ENCODE data around the gene CNTNAP3. TPM values are rescaled to one million over a fixed set of nuclear protein-coding genes. Genes with fewer than 3 reads are reported as not detected.
"Not testable (repeated sequence)": the region's sequence is repeated elsewhere in the genome, so short reads cannot be mapped to it uniquely, and the experiment has no call there.

Gene CNTNAP3
- total and polyA plus RNA-seq, 10 of the 15 experiments (the other 5 are each of a cell fraction or from before 2014, with no cell fraction given) = 0.04 to 0.13 (median 0.06) TPM; not detected in 7

DNA sequence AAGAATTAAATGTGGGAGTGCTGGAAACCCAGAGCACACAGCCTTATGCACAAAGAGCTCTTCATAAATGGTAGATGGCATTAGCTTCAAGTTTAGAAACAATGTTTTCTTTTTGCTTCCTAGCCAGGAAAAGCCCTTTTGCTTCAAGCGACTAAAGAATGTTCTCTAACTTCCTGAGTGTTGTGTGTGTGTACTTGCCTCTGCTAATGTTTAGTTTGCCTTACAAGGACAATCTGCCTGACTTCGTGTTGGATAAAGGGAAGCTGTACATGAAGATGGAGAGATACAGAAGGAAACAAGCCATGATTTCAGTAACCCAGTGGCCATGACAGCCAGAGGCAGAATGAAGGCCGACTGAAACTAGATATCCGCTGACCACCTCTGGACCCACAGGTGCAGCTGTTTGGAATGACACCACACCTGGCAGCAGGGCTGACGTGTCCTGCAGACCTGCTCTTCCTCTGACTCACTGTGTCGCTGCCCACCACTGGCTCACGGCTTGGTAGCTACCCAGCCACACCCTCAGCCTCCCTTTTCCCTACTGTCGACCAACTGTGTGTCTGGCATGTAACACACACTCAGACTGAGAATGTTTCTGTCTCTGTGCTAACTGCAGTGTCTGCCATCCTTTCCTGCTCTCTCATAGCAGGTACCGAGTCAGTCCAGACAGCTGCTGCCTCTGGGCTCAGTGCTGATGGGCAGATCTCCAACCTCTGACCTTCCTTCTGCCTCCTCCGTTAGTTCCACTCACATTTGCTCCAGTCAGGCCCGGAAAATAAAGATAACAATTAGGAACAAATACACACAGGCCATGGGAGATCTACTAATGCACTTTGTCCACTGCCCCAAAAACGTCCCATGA is 55.6 kb downstream of the CNTNAP3 start:
- H3K36me3 ChIP-seq (ENCODE audit: control insufficient read depth in 2 of 2, insufficient read depth in 2 of 2, low read length in 1 of 2); BruUV-seq (replicated peaks); H3K27me3 ChIP-seq (replicated peaks in 1 of 2; ENCODE audit: control insufficient read depth in 2 of 2, insufficient read depth in 2 of 2, low read length in 1 of 2); CTCF ChIA-PET; intact Hi-C loops (cut with micrococcal nuclease; ENCODE audit: unreplicated experiment); H3K4me1 ChIP-seq (ENCODE audit: control insufficient read depth, insufficient read depth, low read length); H4K20me1 ChIP-seq (ENCODE audit: control insufficient read depth, insufficient read depth); DNase-seq (ENCODE audit: low read depth, low spot score); H3K9me3 ChIP-seq (replicated peaks; ENCODE audit: control insufficient read depth, insufficient read depth, low read length); H3K9ac ChIP-seq (ENCODE audit: control insufficient read depth, insufficient read depth, low read length); H3K79me2 ChIP-seq (ENCODE audit: control insufficient read depth, insufficient read depth, low read length); POLR2A ChIA-PET; H3K4me3 ChIP-seq; H3K27ac ChIP-seq (ENCODE audit: control insufficient read depth, insufficient read depth); in situ Hi-C loops (cut with MboI); SMC1A ChIA-PET (ENCODE audit: uncharacterized antibody, unreplicated experiment); H2AFZ ChIP-seq (ENCODE audit: control insufficient read depth, low read depth, low read length); H3K4me2 ChIP-seq (ENCODE audit: control insufficient read depth, insufficient read depth); RAD21 ChIA-PET (ENCODE audit: unreplicated experiment); FAIRE-seq; ATAC-seq: not testable (repeated sequence)
- WGBS (ENCODE audit: insufficient coverage, insufficient replicate concordance, low lambda C conversion rate, missing lambda C conversion rate) = no CpG with 5 or more reads among the region's 12 CpGs

DNA sequence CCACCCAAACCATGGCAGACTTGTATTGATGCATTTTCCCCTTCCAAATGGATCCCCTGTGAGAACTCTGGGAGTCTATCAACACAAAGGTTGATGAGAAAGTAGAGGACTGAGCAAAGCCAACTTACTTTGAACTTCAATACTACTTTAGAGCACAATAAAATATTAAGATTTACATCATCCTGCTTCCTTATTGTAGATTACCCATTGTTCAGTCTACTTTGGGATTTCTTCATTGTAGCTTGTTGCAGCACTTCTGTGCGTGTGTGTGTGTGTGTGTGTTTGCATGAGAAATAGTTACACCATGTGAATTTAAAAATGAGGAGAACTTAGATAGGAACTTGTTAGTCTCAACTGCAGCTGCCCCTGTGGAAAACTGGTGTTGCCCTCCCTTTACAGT is 72.0 kb downstream of the CNTNAP3 start:
- H3K9me3 ChIP-seq (replicated peaks; ENCODE audit: control insufficient read depth, insufficient read depth, low read length); H3K27me3 ChIP-seq (replicated peaks in 1 of 2; ENCODE audit: control insufficient read depth in 2 of 2, insufficient read depth in 2 of 2, low read length in 1 of 2); H3K36me3 ChIP-seq (ENCODE audit: control insufficient read depth in 2 of 2, insufficient read depth in 2 of 2, low read length in 1 of 2); POLR2A ChIA-PET; DNase-seq (ENCODE audit: low read depth, low spot score); in situ Hi-C loops (cut with MboI); CTCF ChIA-PET; FAIRE-seq; H3K4me3 ChIP-seq; RAD21 ChIA-PET (ENCODE audit: unreplicated experiment); H3K79me2 ChIP-seq (ENCODE audit: control insufficient read depth, insufficient read depth, low read length); H2AFZ ChIP-seq (ENCODE audit: control insufficient read depth, low read depth, low read length); SMC1A ChIA-PET (ENCODE audit: uncharacterized antibody, unreplicated experiment); H3K9ac ChIP-seq (ENCODE audit: control insufficient read depth, insufficient read depth, low read length); H3K27ac ChIP-seq (ENCODE audit: control insufficient read depth, insufficient read depth); intact Hi-C loops (cut with micrococcal nuclease; ENCODE audit: unreplicated experiment); H3K4me1 ChIP-seq (ENCODE audit: control insufficient read depth, insufficient read depth, low read length); H3K4me2 ChIP-seq (ENCODE audit: control insufficient read depth, insufficient read depth); BruUV-seq (replicated peaks); ATAC-seq; H4K20me1 ChIP-seq (ENCODE audit: control insufficient read depth, insufficient read depth): not testable (repeated sequence)
- WGBS (ENCODE audit: insufficient coverage, insufficient replicate concordance, low lambda C conversion rate, missing lambda C conversion rate) = no CpG with 5 or more reads among the region's 1 CpG

DNA sequence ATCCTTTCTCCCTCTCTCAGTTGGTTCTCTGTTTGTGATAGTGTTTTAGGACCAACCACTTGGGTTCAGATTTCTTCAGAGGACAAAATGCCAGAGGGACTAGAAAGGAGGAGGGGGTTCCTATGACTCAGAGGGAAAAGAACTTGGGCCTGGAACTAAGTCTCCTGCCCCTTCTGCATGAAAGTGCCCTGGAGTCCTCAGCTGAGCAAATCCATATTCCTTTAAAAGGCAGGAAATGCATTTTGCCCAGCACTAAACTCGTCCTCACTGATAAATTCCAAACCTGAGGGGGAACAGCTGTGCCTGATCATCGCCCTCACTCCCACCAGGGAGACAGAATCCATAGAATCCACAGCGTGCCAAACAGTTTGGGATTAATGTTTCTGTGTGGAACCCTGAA is 78.2 kb downstream of the CNTNAP3 start:
- H2AFZ ChIP-seq (ENCODE audit: control insufficient read depth, low read depth, low read length); ATAC-seq; H3K79me2 ChIP-seq (ENCODE audit: control insufficient read depth, insufficient read depth, low read length); SMC1A ChIA-PET (ENCODE audit: uncharacterized antibody, unreplicated experiment); H4K20me1 ChIP-seq (ENCODE audit: control insufficient read depth, insufficient read depth); H3K9ac ChIP-seq (ENCODE audit: control insufficient read depth, insufficient read depth, low read length); CTCF ChIA-PET; in situ Hi-C loops (cut with MboI); H3K27ac ChIP-seq (ENCODE audit: control insufficient read depth, insufficient read depth); FAIRE-seq; H3K4me3 ChIP-seq; H3K27me3 ChIP-seq (replicated peaks in 1 of 2; ENCODE audit: control insufficient read depth in 2 of 2, insufficient read depth in 2 of 2, low read length in 1 of 2); intact Hi-C loops (cut with micrococcal nuclease; ENCODE audit: unreplicated experiment); POLR2A ChIA-PET; BruUV-seq (replicated peaks); H3K9me3 ChIP-seq (replicated peaks; ENCODE audit: control insufficient read depth, insufficient read depth, low read length); H3K4me1 ChIP-seq (ENCODE audit: control insufficient read depth, insufficient read depth, low read length); RAD21 ChIA-PET (ENCODE audit: unreplicated experiment); H3K4me2 ChIP-seq (ENCODE audit: control insufficient read depth, insufficient read depth); DNase-seq (ENCODE audit: low read depth, low spot score); H3K36me3 ChIP-seq (ENCODE audit: control insufficient read depth in 2 of 2, insufficient read depth in 2 of 2, low read length in 1 of 2): not testable (repeated sequence)
- no CpG with 5 or more reads among the region's 3 CpGs for WGBS (ENCODE audit: insufficient coverage, insufficient replicate concordance, low lambda C conversion rate, missing lambda C conversion rate)

- RAD21 ChIA-PET (ENCODE audit: unreplicated experiment); H3K79me2 ChIP-seq (ENCODE audit: control insufficient read depth, insufficient read depth, low read length); H3K36me3 ChIP-seq (ENCODE audit: control insufficient read depth in 2 of 2, insufficient read depth in 2 of 2, low read length in 1 of 2); H2AFZ ChIP-seq (ENCODE audit: control insufficient read depth, low read depth, low read length); POLR2A ChIA-PET; H3K27me3 ChIP-seq (replicated peaks in 1 of 2; ENCODE audit: control insufficient read depth in 2 of 2, insufficient read depth in 2 of 2, low read length in 1 of 2); CTCF ChIA-PET; ATAC-seq; H3K9ac ChIP-seq (ENCODE audit: control insufficient read depth, insufficient read depth, low read length); H4K20me1 ChIP-seq (ENCODE audit: control insufficient read depth, insufficient read depth); SMC1A ChIA-PET (ENCODE audit: uncharacterized antibody, unreplicated experiment); in situ Hi-C loops (cut with MboI); H3K4me2 ChIP-seq (ENCODE audit: control insufficient read depth, insufficient read depth); BruUV-seq (replicated peaks); FAIRE-seq; H3K4me1 ChIP-seq (ENCODE audit: control insufficient read depth, insufficient read depth, low read length); DNase-seq (ENCODE audit: low read depth, low spot score); H3K9me3 ChIP-seq (replicated peaks; ENCODE audit: control insufficient read depth, insufficient read depth, low read length); H3K4me3 ChIP-seq; H3K27ac ChIP-seq (ENCODE audit: control insufficient read depth, insufficient read depth); intact Hi-C loops (cut with micrococcal nuclease; ENCODE audit: unreplicated experiment): not testable (repeated sequence)
- WGBS (ENCODE audit: insufficient coverage, insufficient replicate concordance, low lambda C conversion rate, missing lambda C conversion rate) = no CpG with 5 or more reads among the region's 6 CpGs
Observed at GRCh38 chr9:39206643-39207042, 81.3 kb downstream of the CNTNAP3 start.
